CD4-positive, alpha-beta T cell treated with Interleukin-10 for 1 hour (primary cell): ENCODE data around the gene TTC33.
"Not testable (repeated sequence)": the region's sequence is repeated elsewhere in the genome, so short reads cannot be mapped to it uniquely, and the experiment has no call there.

Experiments used
- DNase-seq: peaks from one replicate; pipeline ENCODE4 v3.0.0-alpha.2; 2020

TTC33 gene

GRCh38 chr5:40605295-40605958 lies 150.3 kb downstream of the TTC33 start:
- DNase-seq = peak; percentile 40

- DNase-seq = no peak
Measured at GRCh38 chr5:40603378-40603777, 152.4 kb downstream of the TTC33 start.

GRCh38 chr5:40601198-40601868 lies 154.4 kb downstream of the TTC33 start:
- no peak for DNase-seq

GRCh38 chr5:40600383-40600782 lies 155.4 kb downstream of the TTC33 start:
- no peak for DNase-seq

GRCh38 chr5:40599676-40600075 lies 156.1 kb downstream of the TTC33 start:
- no peak for DNase-seq

GRCh38 chr5:40594811-40595210 lies 160.9 kb downstream of the TTC33 start:
- DNase-seq = no peak

GRCh38 chr5:40591727-40592396 lies 163.9 kb downstream of the TTC33 start:
- not testable (repeated sequence) for DNase-seq

GRCh38 chr5:40587376-40587775 lies 168.4 kb downstream of the TTC33 start:
- no peak for DNase-seq

- no peak for DNase-seq
Measured at GRCh38 chr5:40585537-40586267, 170.1 kb downstream of the TTC33 start.

GRCh38 chr5:40584054-40584453 lies 171.7 kb downstream of the TTC33 start:
- no peak for DNase-seq

- DNase-seq = no peak
Measured at GRCh38 chr5:40578501-40579451, 177.0 kb downstream of the TTC33 start.

- DNase-seq = no peak
Measured at GRCh38 chr5:40577718-40578117, 178.0 kb downstream of the TTC33 start.

GRCh38 chr5:40575921-40576320 lies 179.8 kb downstream of the TTC33 start:
- no peak for DNase-seq

- DNase-seq = no peak
Measured at GRCh38 chr5:40575411-40575810, 180.3 kb downstream of the TTC33 start.

GRCh38 chr5:40572937-40573336 lies 182.8 kb downstream of the TTC33 start:
- DNase-seq = no peak

- DNase-seq = no peak
Measured at GRCh38 chr5:40572391-40572790, 183.4 kb downstream of the TTC33 start.

- DNase-seq = no peak
Measured at GRCh38 chr5:40571729-40572128, 184.0 kb downstream of the TTC33 start.

- DNase-seq = no peak
Measured at GRCh38 chr5:40570408-40571129, 185.2 kb downstream of the TTC33 start.

GRCh38 chr5:40569546-40570270 lies 186.1 kb downstream of the TTC33 start:
- no peak for DNase-seq

GRCh38 chr5:40568548-40568947 lies 187.2 kb downstream of the TTC33 start:
- no peak for DNase-seq

- not testable (repeated sequence) for DNase-seq
Measured at GRCh38 chr5:40563173-40563572, 192.6 kb downstream of the TTC33 start.
